Testis (tissue), 2 donors: ENCODE measurements around the gene MRPS12.

Experiments
- POLR2A ChIP-seq: fragments of 450-650 bp; IDR thresholded peaks from one replicate; pipeline ENCODE4 v1.6.1; 2017; ENCODE audit warnings: antibody characterized with exemption, mild to moderate bottlenecking, moderate library complexity
- TF ChIP-seq, protein P1 (sequence below), 3 experiments: fragments of 450-650 bp in 2 of 3; fragments of 200-600 bp in 1 of 3; sonication (generic) in 1 of 3; IDR thresholded peaks; one replicate each; pipeline ENCODE4 v1.5.1; 2016 to 2019; ENCODE audit warnings: antibody characterized with exemption in 3 of 3, mild to moderate bottlenecking in 2 of 3, moderate library complexity in 1 of 3

DNA sequence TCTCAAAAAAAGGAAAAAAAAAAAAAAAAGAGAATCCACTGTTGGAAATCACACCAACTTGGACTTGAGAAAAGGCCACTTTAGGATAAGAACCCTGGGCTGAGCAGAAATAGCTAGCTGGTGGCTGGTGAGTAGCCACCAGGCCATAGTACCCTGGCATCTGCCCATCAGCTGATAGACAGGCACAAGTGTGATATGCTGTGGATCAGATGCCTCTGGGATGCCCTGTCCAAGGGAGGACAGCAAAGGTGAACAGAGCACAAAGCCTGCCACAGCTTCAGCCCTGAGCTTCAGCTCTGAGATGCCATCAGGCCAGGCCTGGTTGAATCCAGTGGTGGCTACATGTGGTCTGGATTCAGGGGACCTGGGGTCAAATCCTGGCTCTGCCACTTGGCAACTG, 40.1 kb upstream of the MRPS12 start:
- TF ChIP-seq, protein P1, sequence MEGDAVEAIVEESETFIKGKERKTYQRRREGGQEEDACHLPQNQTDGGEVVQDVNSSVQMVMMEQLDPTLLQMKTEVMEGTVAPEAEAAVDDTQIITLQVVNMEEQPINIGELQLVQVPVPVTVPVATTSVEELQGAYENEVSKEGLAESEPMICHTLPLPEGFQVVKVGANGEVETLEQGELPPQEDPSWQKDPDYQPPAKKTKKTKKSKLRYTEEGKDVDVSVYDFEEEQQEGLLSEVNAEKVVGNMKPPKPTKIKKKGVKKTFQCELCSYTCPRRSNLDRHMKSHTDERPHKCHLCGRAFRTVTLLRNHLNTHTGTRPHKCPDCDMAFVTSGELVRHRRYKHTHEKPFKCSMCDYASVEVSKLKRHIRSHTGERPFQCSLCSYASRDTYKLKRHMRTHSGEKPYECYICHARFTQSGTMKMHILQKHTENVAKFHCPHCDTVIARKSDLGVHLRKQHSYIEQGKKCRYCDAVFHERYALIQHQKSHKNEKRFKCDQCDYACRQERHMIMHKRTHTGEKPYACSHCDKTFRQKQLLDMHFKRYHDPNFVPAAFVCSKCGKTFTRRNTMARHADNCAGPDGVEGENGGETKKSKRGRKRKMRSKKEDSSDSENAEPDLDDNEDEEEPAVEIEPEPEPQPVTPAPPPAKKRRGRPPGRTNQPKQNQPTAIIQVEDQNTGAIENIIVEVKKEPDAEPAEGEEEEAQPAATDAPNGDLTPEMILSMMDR (IDR thresholded peaks at IDR 0.05): no peak
- no peak for TF ChIP-seq POLR2A
